B cell (primary cell): ENCODE data around the gene PARP16. TPM values are rescaled to one million over a fixed set of nuclear protein-coding genes. Genes with fewer than 3 reads are reported as not detected.

Experiments used
- ATAC-seq: fragments of 200-7000 bp; cut with Tn5 transposase; one replicate; pipeline ENCODE4 v1.10.0; 2021; ENCODE audit warnings: low read depth, mild to moderate bottlenecking, moderate number of reproducible peaks, moderate library complexity
- CTCF ChIA-PET: fragments of 350-600 bp; sonication (Branson Sonifier 250); formaldehyde crosslinking; loops from one replicate; lab custom pipeline; 2021; ENCODE audit warnings: antibody characterized with exemption, inconsistent platforms; lab: Charles Lee
- POLR2A ChIA-PET: fragments of 350-600 bp; sonication (Branson Sonifier 250); formaldehyde crosslinking; loops from one replicate; lab custom pipeline; 2021; ENCODE audit warnings: antibody characterized with exemption; lab: Charles Lee
- DNase-seq: peaks from one replicate; pipeline ENCODE4 v3.0.0; 2013
- H2AFZ ChIP-seq: 2 replicates; pipeline ENCODE4 v1.6.1; 2012; ENCODE audit warnings: mild to moderate bottlenecking, low read depth, low read length; ENCODE audit not compliant: insufficient read depth, poor library complexity, severe bottlenecking
- H3K27ac ChIP-seq, 2 donors: 1 replicate in 1 of 2; 2 replicates in 1 of 2; pipeline ENCODE4 v1.5.1; 2012 to 2013; ENCODE audit warnings: low read length in 2 of 2, mild to moderate bottlenecking in 2 of 2, moderate library complexity in 1 of 2
- H3K27me3 ChIP-seq, 4 experiments: fragments of 200-600 bp in 1 of 4; sonication (generic) in 1 of 4; replicated peaks in 1 of 4; 1 replicate in 2 of 4; 2 replicates in 2 of 4; pipeline versions ENCODE4 v1.6.1 to v1.7.0; 2013 to 2016; ENCODE audit warnings: low read length in 3 of 4, mild to moderate bottlenecking in 2 of 4, mixed read lengths in 1 of 4, moderate library complexity in 1 of 4; ENCODE audit not compliant: insufficient read depth in 4 of 4, control insufficient read depth in 3 of 4; ENCODE audit errors: control extremely low read depth in 1 of 4
- H3K36me3 ChIP-seq, 2 experiments: replicated peaks in 1 of 2; 1 replicate in 1 of 2; 2 replicates in 1 of 2; pipeline versions ENCODE4 v1.6.1 to v1.7.1; 2013; ENCODE audit warnings: low read length in 1 of 2; ENCODE audit not compliant: insufficient read depth in 2 of 2, control insufficient read depth in 1 of 2; ENCODE audit errors: control extremely low read depth in 1 of 2, extremely low read depth in 1 of 2
- H3K4me1 ChIP-seq, 2 donors: fragments of 200-600 bp in 1 of 2; sonication (generic) in 1 of 2; 1 replicate in 1 of 2; 2 replicates in 1 of 2; pipeline versions ENCODE4 v1.5.1 to v1.6.1; 2013 to 2017; ENCODE audit warnings: low read length in 2 of 2; ENCODE audit not compliant: control insufficient read depth in 2 of 2, insufficient read depth in 2 of 2
- H3K4me2 ChIP-seq: replicated peaks from 2 replicates; pipeline ENCODE3; 2012; ENCODE audit warnings: mild to moderate bottlenecking, low read depth, low read length; ENCODE audit not compliant: poor library complexity, severe bottlenecking
- H3K4me3 ChIP-seq, 5 experiments: fragments of 200-600 bp in 1 of 5; sonication (generic) in 1 of 5; 1 replicate in 3 of 5; 2 replicates in 2 of 5; pipeline versions ENCODE4 v1.5.1 to v1.7.0; 2011 to 2016; ENCODE audit warnings: low read length in 4 of 5, mild to moderate bottlenecking in 4 of 5, low read depth in 2 of 5, control low read depth in 1 of 5, moderate library complexity in 1 of 5; ENCODE audit not compliant: insufficient read depth in 1 of 5; ENCODE audit errors: control extremely low read depth in 1 of 5, extremely low read depth in 1 of 5
- H3K79me2 ChIP-seq: fragments of 200-600 bp; sonication (generic); one replicate; pipeline ENCODE4 v1.6.0; 2016; ENCODE audit warnings: low read length; ENCODE audit not compliant: control insufficient read depth, insufficient read depth
- H3K9ac ChIP-seq: fragments of 200-600 bp; sonication (generic); 2 replicates; pipeline ENCODE4 v1.6.1; 2017; ENCODE audit warnings: mild to moderate bottlenecking, low read length, moderate library complexity
- H3K9me3 ChIP-seq, 3 donors: one replicate each; pipeline versions ENCODE4 v1.6.1 to v1.7.1; 2013; ENCODE audit warnings: low read length in 2 of 3; ENCODE audit not compliant: control insufficient read depth in 2 of 3, insufficient read depth in 1 of 3; ENCODE audit errors: control extremely low read depth in 1 of 3
- H4K20me1 ChIP-seq: 2 replicates; pipeline ENCODE4 v1.6.0; 2012; ENCODE audit warnings: mild to moderate bottlenecking, low read length; ENCODE audit not compliant: insufficient read depth, control insufficient read depth, poor library complexity, severe bottlenecking
- H3K27ac Mint-ChIP-seq: one replicate; pipeline ENCODE4 v1.8.0; 2021; ENCODE audit warnings: mixed read lengths
- H3K27me3 Mint-ChIP-seq: one replicate; pipeline ENCODE4 v1.8.0; 2021; ENCODE audit warnings: mixed read lengths
- H3K4me1 Mint-ChIP-seq: one replicate; pipeline ENCODE4 v1.8.0; 2021; ENCODE audit warnings: mixed read lengths
- H3K4me3 Mint-ChIP-seq: one replicate; pipeline ENCODE4 v1.8.0; 2021; ENCODE audit warnings: mixed read lengths
- H3K9me3 Mint-ChIP-seq: one replicate; pipeline ENCODE4 v1.8.0; 2022; ENCODE audit warnings: mixed read lengths; ENCODE audit not compliant: insufficient read depth
- CTCF ChIP-seq: fragments of 200-600 bp; IDR thresholded peaks from one replicate; pipeline ENCODE4 v1.8.0; 2022; ENCODE audit warnings: antibody characterized with exemption, mild to moderate bottlenecking
- EZH2 ChIP-seq: IDR thresholded peaks from 2 replicates; pipeline ENCODE4 v1.6.1; 2012; ENCODE audit warnings: borderline replicate concordance, low read depth, mild to moderate bottlenecking, moderate library complexity, low read length; ENCODE audit not compliant: insufficient read depth, poor library complexity, severe bottlenecking
- WGBS: methylation state at CpG from one replicate; pipeline ENCODE4 v1.1.5; 2013; ENCODE audit warnings: missing lambda C conversion rate; ENCODE audit not compliant: insufficient coverage; 5-methylcytosine and 5-hydroxymethylcytosine counted together
- intact Hi-C: fragments of 100-400 bp; cut with micrococcal nuclease; formaldehyde crosslinking; loops from one replicate; pipeline ENCODE4 v1.10.0; 2022
- polyA plus RNA-seq: library from polyadenylated mRNA; depleted of rRNA; stranded (reverse); fragments of >200 nt; gene quantifications from 2 replicates; pipeline ENCODE4 v1.2.3, GENCODE V29; 2012
- total RNA-seq, 2 donors: library from RNA; stranded (reverse); fragments of 120-200 nt in 1 of 2; gene quantifications; 1 replicate in 1 of 2; 2 replicates in 1 of 2; pipeline versions ENCODE4 v1.2.3 to v1.2.4, GENCODE V29; 2013 to 2022

PARP16 gene
- total and polyA plus RNA-seq, 2 donors (not counting 1 experiment from before 2014, with no cell fraction given): 18.2 to 19.1 TPM

GRCh38 chr15:65304381-65305149, 17.9 kb upstream of the PARP16 start, which contains the start of gene RNU5B-1:
RNU5B-1 (plus strand) TSS chr15:65304677.
- Histone ChIP-seq H3K27ac (peak within 1 kb of the TSS; percentile 95 to 98), H3K4me3 (peak within 1 kb of the TSS; percentile 56 to 83 (median 67)), H4K20me1 (no peaks in the 10 kb centered on the region), H2AFZ (peak within 1 kb of the TSS; percentile 83), H3K4me1 (peaks cover 7 to 19% of the 10 kb centered on the region in 2 donors), H3K9me3 (peaks cover 0 to 15% (median 0%) of the 10 kb centered on the region in 3 donors), H3K36me3 (no peaks in the 10 kb centered on the region), H3K27me3 (no peaks in the 10 kb centered on the region), H3K9ac (peak within 1 kb of the TSS; percentile 79), H3K79me2 (no peaks in the 10 kb centered on the region), H3K4me2 (peak within 1 kb of the TSS; percentile 76)
- peak; percentile 77 for ATAC-seq
- no peaks in the 10 kb centered on the region for H3K9me3 Mint-ChIP-seq
- H3K4me1 Mint-ChIP-seq: peaks cover 28% of the 10 kb centered on the region
- H3K4me3 Mint-ChIP-seq: peak within 1 kb of the TSS; percentile 96
- no peaks in the 10 kb centered on the region for H3K27me3 Mint-ChIP-seq
- H3K27ac Mint-ChIP-seq: peak within 1 kb of the TSS; percentile 93
- CTCF ChIA-PET: interaction anchor here (0.6 to 3.2 kb wide), 8 partner anchors 15 to 411 kb away, joined by 3 to 26 read pairs (median 5); partner anchors contain the start of genes CLPX and PARP16
- WGBS: 0% methylated on average over 15 of the region's 24 CpGs
- peak; percentile 94 for DNase-seq
- POLR2A ChIA-PET: interaction anchor here (0.6 to 2.1 kb wide), 12 partner anchors 9 to 409 kb away, joined by 3 to 25 read pairs (median 5); partner anchors contain the start of genes CLPX, PARP16 and SPG21
- TF ChIP-seq EZH2: no peak
- TF ChIP-seq CTCF: peak; percentile 96
- intact Hi-C loops: loop anchor here (1.0 to 5.0 kb wide), 7 partner anchors 8 to 1203 kb away; partner anchors contain the start of genes CLPX, PARP16, PDCD7 and RNU5A-1
